Ovary (tissue), 9 donors: ENCODE results near the gene FRZB. TPM values are rescaled to one million over a fixed set of nuclear protein-coding genes. Genes with fewer than 3 reads are reported as not detected.

Experiments used
- DNase-seq, 5 donors: peaks; one replicate each; pipeline ENCODE4 v3.0.0-alpha.2; 2019 to 2020
- H3K27ac ChIP-seq, 2 donors: fragments of 200-600 bp; one replicate each; pipeline versions ENCODE4 v1.5.1 to v1.8.0; 2019 to 2022
- H3K27me3 ChIP-seq: fragments of 200-600 bp; one replicate; pipeline ENCODE4 v1.8.0; 2022
- H3K36me3 ChIP-seq: fragments of 200-600 bp; sonication (generic); one replicate; pipeline ENCODE4 v1.5.1; 2019
- H3K4me1 ChIP-seq: one replicate; pipeline ENCODE4 v1.8.1; 2013; ENCODE audit warnings: mild to moderate bottlenecking, moderate library complexity; ENCODE audit not compliant: insufficient read depth
- H3K4me3 ChIP-seq: fragments of 200-600 bp; sonication (generic); one replicate; pipeline ENCODE4 v1.5.1; 2017
- H3K9me3 ChIP-seq, 2 donors: fragments of 200-600 bp in 1 of 2; sonication (generic) in 1 of 2; one replicate each; pipeline versions ENCODE4 v1.5.1 to v1.8.1; 2013 to 2019; ENCODE audit warnings: mild to moderate bottlenecking in 1 of 2, moderate library complexity in 1 of 2
- CTCF ChIP-seq, 3 donors: fragments of 450-650 bp in 2 of 3; fragments of 200-600 bp in 1 of 3; IDR thresholded peaks; one replicate each; pipeline versions ENCODE4 v1.5.1 to v1.8.0; 2016 to 2022; ENCODE audit warnings: antibody characterized with exemption in 3 of 3, mild to moderate bottlenecking in 1 of 3
- EP300 ChIP-seq: sonication (generic); formaldehyde crosslinking; IDR thresholded peaks from one replicate; pipeline ENCODE4 v1.6.1; 2017; ENCODE audit warnings: antibody characterized with exemption
- POLR2A ChIP-seq: fragments of 450-650 bp; IDR thresholded peaks from one replicate; pipeline ENCODE4 v1.6.1; 2017; ENCODE audit warnings: antibody characterized with exemption, mild to moderate bottlenecking, moderate library complexity
- WGBS, 3 donors: extraction: QIAGEN DNeasy Blood & Tissue Kit in 1 of 3; methylation state at CpG; one replicate each; pipeline versions ENCODE4 v1.1.5 to v1.1.7; 2013 to 2017; 5-methylcytosine and 5-hydroxymethylcytosine counted together
- intact Hi-C, 4 donors: fragments of 100-400 bp; cut with DNase I; formaldehyde crosslinking; loops; one replicate each; pipeline versions ENCODE4 v1.11.0 to v1.15.1; 2022 to 2023
- polyA plus RNA-seq, 2 donors: library from polyadenylated mRNA; stranded (reverse); fragments of 200-250 nt in 1 of 2; fragments of 350-450 nt in 1 of 2; fragmentation: Illumina TruSeq in 1 of 2; extraction: RNeasy Lipid Tissue Mini Kit (QIAGEN cat#74804) in 1 of 2; gene quantifications; one replicate each; pipeline ENCODE4 v1.2.3, GENCODE V29; 2013 to 2014
- total RNA-seq, 7 donors: library from RNA; depleted of rRNA in 2 of 7; stranded (reverse); fragments of >200 nt in 2 of 7; fragmentation: NEBNext Ultra II Directional in 3 of 7; extraction: Animal tissue kit (Norgen Biotek cat#: 25700) in 3 of 7; gene quantifications; one replicate each; pipeline versions ENCODE4 v1.1.0 to v1.2.4, GENCODE V29; 2016 to 2023
- donor health status: DM: no; HTN: no; CAD: no; lungs with moderate emphysema.
- donor health status: DM: no; HTN: no; CAD: no.
- donor health status: Bipolar disorder and iron deficiency.
- donor health status: DM: yes; HTN: yes; CAD: no.
- donor health status: DM: no; HTN: no; CAD: no.
- donor health status: DM: yes; HTN: yes; CAD: no.

The FRZB gene
- total and polyA plus RNA-seq, 9 donors: 2.8 to 22.8 (median 3.9) TPM

- intact Hi-C loops: no loop called here
- Histone ChIP-seq H3K27me3 (no peaks in the 10 kb centered on the region), H3K36me3 (no peaks in the 10 kb centered on the region), H3K4me1 (no peaks in the 10 kb centered on the region), H3K4me3 (no peak overlapping the region), H3K9me3 (no peaks in the 10 kb centered on the region), H3K27ac (no peak overlapping the region)
- TF ChIP-seq CTCF (IDR thresholded peaks at IDR 0.05) (no peak), EP300 (no peak), POLR2A (no peak)
- no peak for DNase-seq
- 5 to 6% (median 5%) methylated on average over 2 of the region's 2 CpGs for WGBS, 3 donors
Observed at GRCh38 chr2:182827182-182827879, 39.1 kb downstream of the FRZB start.

- Histone ChIP-seq H3K4me1 (no peaks in the 10 kb centered on the region), H3K9me3 (no peaks in the 10 kb centered on the region), H3K36me3 (no peaks in the 10 kb centered on the region), H3K27me3 (no peaks in the 10 kb centered on the region), H3K27ac (no peak overlapping the region), H3K4me3 (no peak overlapping the region)
- no peak for TF ChIP-seq POLR2A
- TF ChIP-seq CTCF (IDR thresholded peaks at IDR 0.05): no peak
- TF ChIP-seq EP300: no peak
- 80 to 93% (median 85%) methylated on average over 3 of the region's 3 CpGs for WGBS, 3 donors
- no peak for DNase-seq
- intact Hi-C loops: no loop called here
Observed at GRCh38 chr2:182826496-182826895, 39.9 kb downstream of the FRZB start.

- TF ChIP-seq CTCF (IDR thresholded peaks at IDR 0.05) (no peak), EP300 (no peak)
- Histone ChIP-seq H3K4me3 (no peak overlapping the region), H3K27ac (no peak overlapping the region), H3K9me3 (no peaks in the 10 kb centered on the region), H3K36me3 (no peaks in the 10 kb centered on the region), H3K27me3 (no peaks in the 10 kb centered on the region), H3K4me1 (no peaks in the 10 kb centered on the region)
- no peak for DNase-seq
- intact Hi-C loops: no loop called here
- 9 to 28% (median 17%) methylated on average over 1 of the region's 1 CpG for WGBS, 3 donors
Observed at GRCh38 chr2:182826064-182826463, 40.4 kb downstream of the FRZB start.

GRCh38 chr2:182824767-182825158 lies 41.7 kb downstream of the FRZB start:
- WGBS, 3 donors: 77 to 84% (median 84%) methylated on average over 6 of the region's 6 CpGs
- H3K36me3 ChIP-seq: no peaks in the 10 kb centered on the region
- no peak overlapping the region for H3K27ac ChIP-seq
- DNase-seq: no peak
- no peaks in the 10 kb centered on the region for H3K9me3 ChIP-seq
- H3K4me1 ChIP-seq: no peaks in the 10 kb centered on the region
- TF ChIP-seq POLR2A: no peak
- TF ChIP-seq CTCF (IDR thresholded peaks at IDR 0.05): no peak
- TF ChIP-seq EP300: no peak
- intact Hi-C loops: no loop called here
- no peak overlapping the region for H3K4me3 ChIP-seq
- H3K27me3 ChIP-seq: no peaks in the 10 kb centered on the region
